Esophagus (tissue), 2 donors: ENCODE measurements around the gene OLFM1. TPM values are rescaled to one million over a fixed set of nuclear protein-coding genes. Genes with fewer than 3 reads are reported as not detected.

Experiments
- H3K27ac ChIP-seq, 2 donors: one replicate each; pipeline ENCODE4 v1.5.1; 2013; ENCODE audit warnings: low read depth in 2 of 2, mild to moderate bottlenecking in 2 of 2, inconsistent platforms in 1 of 2, low read length in 1 of 2, moderate library complexity in 1 of 2
- H3K27me3 ChIP-seq, 2 donors: one replicate each; pipeline ENCODE4 v1.6.1; 2013; ENCODE audit warnings: low read length in 2 of 2, control low read depth in 1 of 2, mild to moderate bottlenecking in 1 of 2; ENCODE audit not compliant: insufficient read depth in 2 of 2, control insufficient read depth in 1 of 2
- H3K36me3 ChIP-seq, 2 donors: one replicate each; pipeline ENCODE4 v1.6.1; 2013; ENCODE audit warnings: low read length in 1 of 2; ENCODE audit not compliant: control insufficient read depth in 2 of 2, insufficient read depth in 2 of 2
- H3K4me1 ChIP-seq, 2 donors: one replicate each; pipeline ENCODE4 v1.6.1; 2013; ENCODE audit warnings: low read length in 1 of 2; ENCODE audit not compliant: control insufficient read depth in 2 of 2, insufficient read depth in 2 of 2
- H3K4me3 ChIP-seq, 2 donors: one replicate each; pipeline ENCODE4 v1.5.1; 2013; ENCODE audit warnings: low read length in 2 of 2, mild to moderate bottlenecking in 2 of 2, low read depth in 1 of 2, moderate library complexity in 1 of 2
- H3K9me3 ChIP-seq, 2 donors: one replicate each; pipeline ENCODE4 v1.6.1; 2013; ENCODE audit warnings: mild to moderate bottlenecking in 2 of 2, low read depth in 1 of 2, low read length in 1 of 2, moderate library complexity in 1 of 2; ENCODE audit not compliant: control insufficient read depth in 2 of 2, insufficient read depth in 1 of 2
- WGBS, 2 donors: extraction: QIAGEN DNeasy Blood & Tissue Kit; methylation state at CpG; one replicate each; pipeline ENCODE4 v1.1.7; 2013; 5-methylcytosine and 5-hydroxymethylcytosine counted together
- polyA plus RNA-seq, 2 donors: library from polyadenylated mRNA; stranded (reverse); fragments of 200-250 nt; gene quantifications; one replicate each; pipeline ENCODE4 v1.2.3, GENCODE V29; 2013
- donor health status: healthy with polysubstance abuse.
- donor health status: Bipolar disorder and iron deficiency.

Gene OLFM1
- polyA plus RNA-seq, 2 donors = 2.3 to 4.8 TPM

DNA sequence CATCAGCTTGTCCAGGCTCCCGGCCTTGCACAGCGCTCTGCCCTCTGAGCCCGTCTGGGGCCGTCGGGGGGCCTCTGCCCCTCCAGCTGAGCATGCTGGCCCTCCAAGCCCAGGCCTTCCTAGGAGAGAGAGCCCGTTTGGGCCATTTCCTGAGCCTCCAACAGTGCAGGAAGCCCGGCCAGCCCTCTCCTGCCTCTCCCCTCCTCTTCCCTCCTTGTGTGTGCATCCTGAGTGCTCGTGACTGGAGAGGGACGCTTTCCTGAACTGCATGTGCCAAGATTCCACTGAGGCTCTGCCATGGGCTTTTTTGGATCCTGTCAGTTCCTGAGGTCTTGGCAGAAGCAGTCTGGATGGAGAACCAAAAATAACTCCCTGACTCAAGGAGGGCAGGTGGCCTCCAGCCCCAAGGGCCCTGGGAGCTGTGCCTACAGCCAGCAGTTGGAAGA, 15.6 kb downstream of the OLFM1 start:
- WGBS, 2 donors = 40 to 58% methylated on average over 9 of the region's 9 CpGs
- Histone ChIP-seq H3K36me3 (no peaks in the 10 kb centered on the region), H3K4me3 (no peak overlapping the region), H3K4me1 (no peaks in the 10 kb centered on the region), H3K27ac (no peak overlapping the region), H3K9me3 (peaks cover 0 to 3% of the 10 kb centered on the region in 2 donors), H3K27me3 (no peaks in the 10 kb centered on the region)

GRCh38 chr9:135103931-135104639, 16.6 kb downstream of the OLFM1 start:
- Histone ChIP-seq H3K4me1 (no peaks in the 10 kb centered on the region), H3K36me3 (no peaks in the 10 kb centered on the region), H3K27me3 (no peaks in the 10 kb centered on the region), H3K27ac (no peak overlapping the region), H3K4me3 (no peak overlapping the region), H3K9me3 (no peaks in the 10 kb centered on the region)
- 62 to 63% methylated on average over 28 of the region's 28 CpGs for WGBS, 2 donors

DNA sequence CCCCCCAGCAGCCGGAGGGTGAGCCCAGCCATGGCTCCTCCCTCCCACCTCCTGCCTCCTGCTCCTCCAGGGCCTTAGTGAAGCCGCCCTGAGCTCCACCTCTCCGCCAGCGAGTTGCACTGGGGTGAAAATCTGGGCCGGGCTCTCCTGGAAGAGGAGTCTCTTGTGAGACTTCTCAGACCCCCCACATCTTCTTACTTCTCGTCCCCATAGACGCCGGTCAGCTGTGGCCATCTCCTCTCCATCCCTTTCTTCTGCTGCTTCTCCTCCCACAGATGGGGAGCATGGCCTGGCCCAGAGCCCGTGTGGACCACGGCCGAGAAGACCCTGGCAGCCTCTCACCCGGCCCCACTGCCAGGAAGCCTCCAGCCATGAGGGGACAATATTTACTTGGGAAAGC, 17.3 kb downstream of the OLFM1 start:
- no peak overlapping the region for H3K4me3 ChIP-seq
- no peaks in the 10 kb centered on the region for H3K4me1 ChIP-seq
- 62 to 71% methylated on average over 11 to 12 of the region's 12 CpGs for WGBS, 2 donors
- no peaks in the 10 kb centered on the region for H3K36me3 ChIP-seq
- H3K27ac ChIP-seq = no peak overlapping the region
- no peaks in the 10 kb centered on the region for H3K9me3 ChIP-seq
- H3K27me3 ChIP-seq = no peaks in the 10 kb centered on the region

GRCh38 chr9:135105211-135105745, 17.8 kb downstream of the OLFM1 start:
- 67 to 70% methylated on average over 31 of the region's 31 CpGs for WGBS, 2 donors
- Histone ChIP-seq H3K27ac (no peak overlapping the region), H3K36me3 (no peaks in the 10 kb centered on the region), H3K9me3 (no peaks in the 10 kb centered on the region), H3K4me1 (no peaks in the 10 kb centered on the region), H3K27me3 (no peaks in the 10 kb centered on the region), H3K4me3 (no peak overlapping the region)

- no peaks in the 10 kb centered on the region for H3K36me3 ChIP-seq
- H3K4me1 ChIP-seq = no peaks in the 10 kb centered on the region
- no peaks in the 10 kb centered on the region for H3K9me3 ChIP-seq
- WGBS, 2 donors = 42 to 52% methylated on average over 20 to 21 of the region's 21 CpGs
- H3K4me3 ChIP-seq = no peak overlapping the region
- no peak overlapping the region for H3K27ac ChIP-seq
- no peaks in the 10 kb centered on the region for H3K27me3 ChIP-seq
Observed at GRCh38 chr9:135105938-135106491, 18.5 kb downstream of the OLFM1 start.

DNA sequence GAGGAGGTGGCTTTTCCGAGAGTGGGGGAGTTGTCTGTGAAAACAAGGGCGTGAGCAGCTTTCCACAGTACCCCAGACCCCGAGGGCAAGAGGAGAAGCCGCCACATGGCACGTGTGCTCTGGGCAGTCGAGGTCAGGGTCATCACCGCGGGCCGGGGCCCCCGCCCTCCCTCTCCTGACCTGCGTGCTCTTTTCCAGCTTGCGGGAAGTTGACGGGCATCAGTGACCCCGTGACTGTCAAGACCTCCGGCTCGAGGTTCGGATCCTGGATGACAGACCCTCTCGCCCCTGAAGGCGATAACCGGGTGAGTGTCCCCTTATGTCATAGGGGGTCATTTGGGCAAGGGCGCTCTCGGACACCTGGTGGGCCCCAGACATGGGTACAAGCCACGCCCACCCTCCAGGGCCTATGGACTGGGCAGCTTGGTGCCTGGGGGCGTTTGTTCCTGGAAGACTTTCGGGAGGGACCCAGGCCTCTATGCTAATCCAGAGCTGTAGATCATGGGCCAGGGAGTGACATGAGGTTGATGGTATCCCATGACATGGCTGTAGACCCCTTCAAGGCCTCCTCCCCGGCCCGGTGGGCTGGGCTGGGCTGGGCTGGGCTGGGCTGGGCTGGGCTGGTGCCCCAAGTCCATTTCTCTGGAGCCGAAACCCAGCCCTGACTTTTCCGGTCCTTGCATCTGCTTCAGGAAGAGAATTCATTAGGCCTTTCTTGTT, 19.2 kb downstream of the OLFM1 start:
- 76 to 80% methylated on average over 28 to 29 of the region's 29 CpGs for WGBS, 2 donors
- Histone ChIP-seq H3K4me3 (no peak overlapping the region), H3K4me1 (no peaks in the 10 kb centered on the region), H3K36me3 (no peaks in the 10 kb centered on the region), H3K27ac (no peak overlapping the region), H3K27me3 (no peaks in the 10 kb centered on the region), H3K9me3 (no peaks in the 10 kb centered on the region)

DNA sequence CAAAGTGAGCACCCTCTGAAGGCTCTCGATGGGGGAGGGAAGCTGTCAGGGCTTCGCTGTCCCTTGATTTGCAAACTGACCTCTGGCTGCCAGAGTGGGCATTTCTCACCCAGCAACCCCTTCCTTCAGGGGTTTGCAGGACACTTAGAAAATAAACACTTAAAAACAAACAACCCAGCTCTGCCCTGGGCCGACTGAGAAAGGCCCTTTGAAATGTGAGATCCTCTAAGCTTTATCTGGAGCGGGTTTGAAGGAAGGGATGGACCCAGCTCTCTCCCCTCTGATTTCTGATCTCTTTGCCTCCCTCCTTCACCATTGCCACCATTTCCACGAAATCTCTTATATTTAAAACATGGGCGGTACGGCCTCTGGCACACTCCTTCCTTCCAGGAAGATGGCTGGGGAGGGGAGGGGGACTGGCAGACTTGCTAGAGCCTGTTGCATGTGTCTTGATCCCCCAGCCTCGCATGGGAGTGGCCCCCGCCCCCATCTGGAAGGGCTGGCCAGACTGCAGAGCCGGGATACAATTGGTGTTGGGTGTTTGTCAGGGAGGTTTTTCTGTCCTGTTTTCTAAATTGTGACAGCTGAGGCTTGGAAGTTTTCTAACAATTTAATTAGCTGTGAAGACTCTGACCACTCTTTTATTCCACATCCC, 20.2 kb downstream of the OLFM1 start:
- WGBS, 2 donors = 39 to 44% methylated on average over 10 of the region's 10 CpGs
- no peaks in the 10 kb centered on the region for H3K9me3 ChIP-seq
- H3K27ac ChIP-seq = no peak overlapping the region
- H3K4me3 ChIP-seq = no peak overlapping the region
- H3K4me1 ChIP-seq = no peaks in the 10 kb centered on the region
- no peaks in the 10 kb centered on the region for H3K27me3 ChIP-seq
- no peaks in the 10 kb centered on the region for H3K36me3 ChIP-seq

DNA sequence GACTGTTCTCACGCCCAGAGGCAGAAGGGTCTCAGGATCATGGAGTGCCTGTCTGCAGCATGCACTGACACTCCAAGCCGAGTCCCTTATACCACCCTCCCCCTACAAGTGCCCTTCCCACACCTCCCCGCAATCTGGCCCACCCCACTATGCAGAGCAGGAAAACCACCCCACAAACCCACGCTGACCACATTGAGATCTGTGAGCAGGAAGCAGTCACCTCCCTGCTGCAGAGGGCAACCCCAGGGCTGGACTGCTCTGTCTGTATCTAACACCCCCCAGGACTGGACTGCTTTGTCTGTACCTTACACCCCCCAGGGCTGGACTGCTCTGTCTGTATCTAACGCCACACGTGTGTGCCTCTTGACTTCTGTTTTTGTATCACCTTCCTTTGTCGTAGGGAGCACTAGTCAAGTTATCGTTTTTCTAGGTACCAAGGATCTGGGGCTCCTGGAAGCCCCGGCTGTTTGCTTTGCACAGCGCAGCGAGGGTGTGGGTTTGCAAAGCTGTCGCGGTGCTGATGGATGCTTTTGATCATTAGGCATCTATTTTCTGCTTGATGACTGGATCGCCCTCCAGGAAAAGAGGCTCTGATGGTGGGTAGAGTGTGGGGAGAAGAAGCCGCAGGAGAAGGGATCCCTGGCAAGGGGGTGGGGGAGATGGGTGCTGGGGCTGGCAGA, 21.5 kb downstream of the OLFM1 start:
- Histone ChIP-seq H3K9me3 (no peaks in the 10 kb centered on the region), H3K4me3 (no peak overlapping the region), H3K36me3 (no peaks in the 10 kb centered on the region), H3K27ac (no peak overlapping the region), H3K27me3 (no peaks in the 10 kb centered on the region), H3K4me1 (no peaks in the 10 kb centered on the region)
- 46 to 47% methylated on average over 15 of the region's 15 CpGs for WGBS, 2 donors

- H3K4me3 ChIP-seq = no peak overlapping the region
- H3K27ac ChIP-seq = no peak overlapping the region
- no peaks in the 10 kb centered on the region for H3K9me3 ChIP-seq
- no peaks in the 10 kb centered on the region for H3K36me3 ChIP-seq
- H3K27me3 ChIP-seq = no peaks in the 10 kb centered on the region
- 57 to 59% methylated on average over 8 of the region's 8 CpGs for WGBS, 2 donors
- no peaks in the 10 kb centered on the region for H3K4me1 ChIP-seq
Observed at GRCh38 chr9:135109650-135110049, 22.2 kb downstream of the OLFM1 start.
